Colonic mucosa (tissue), 4 donors: ENCODE measurements around the gene B4GALT2. TPM values are rescaled to one million over a fixed set of nuclear protein-coding genes. Genes with fewer than 3 reads are reported as not detected.

ENCODE experiments used
- DNase-seq: peaks from one replicate; pipeline ENCODE4 v3.0.0-alpha.2; 2020
- H3K27ac ChIP-seq: fragments of 200-600 bp; one replicate; pipeline ENCODE4 v1.8.0; 2021
- H3K27me3 ChIP-seq: fragments of 200-600 bp; one replicate; pipeline ENCODE4 v1.8.0; 2021
- H3K36me3 ChIP-seq: fragments of 200-600 bp; one replicate; pipeline ENCODE4 v1.8.0; 2021
- H3K4me1 ChIP-seq: fragments of 200-600 bp; one replicate; pipeline ENCODE4 v1.8.0; 2021; ENCODE audit warnings: mild to moderate bottlenecking
- H3K4me3 ChIP-seq: fragments of 200-600 bp; one replicate; pipeline ENCODE4 v1.8.0; 2021
- H3K9ac ChIP-seq, 2 donors: one replicate each; pipeline ENCODE4 v1.7.0; 2013; ENCODE audit warnings: control low read depth in 2 of 2, low read depth in 2 of 2, low read length in 2 of 2
- H3K9me3 ChIP-seq: fragments of 200-600 bp; one replicate; pipeline ENCODE4 v1.8.0; 2021
- CTCF ChIP-seq: fragments of 200-600 bp; IDR thresholded peaks from one replicate; pipeline ENCODE4 v1.8.0; 2022; ENCODE audit warnings: antibody characterized with exemption, mild to moderate bottlenecking
- intact Hi-C: fragments of 100-400 bp; cut with DNase I; formaldehyde crosslinking; loops from one replicate; pipeline ENCODE4 v1.14.1; 2022
- total RNA-seq, 2 donors: library from RNA; stranded (reverse); fragmentation: NEBNext Ultra II Directional in 1 of 2; extraction: Animal tissue kit (Norgen Biotek cat#: 25700) in 1 of 2; gene quantifications; one replicate each; pipeline ENCODE4 v1.2.1, GENCODE V29; 2021
- donor health status: healthy.
- donor health status: DM: no; HTN: no; CAD: no.
- donor health status: DM: no; HTN: no; CAD: no.

Gene B4GALT2
- total RNA-seq, 2 donors from 2014 or later, result 26.6 to 38.5 TPM

- no peak overlapping the region for H3K9ac ChIP-seq
- no peaks in the 10 kb centered on the region for H3K9me3 ChIP-seq
- H3K4me1 ChIP-seq, result peaks cover 6% of the 10 kb centered on the region
- H3K27me3 ChIP-seq, result no peaks in the 10 kb centered on the region
- peak overlapping the region; percentile 70 for H3K27ac ChIP-seq
- intact Hi-C loops, result no loop called here
- TF ChIP-seq CTCF, result no peak
- H3K36me3 ChIP-seq, result no peaks in the 10 kb centered on the region
- H3K4me3 ChIP-seq, result no peak overlapping the region
- DNase-seq, result no peak
Observed at GRCh38 chr1:44013949-44014348, 34.9 kb downstream of the B4GALT2 start.

GRCh38 chr1:44014365-44015104 is 35.5 kb downstream of the B4GALT2 start:
- Histone ChIP-seq H3K4me3 (no peak overlapping the region), H3K27me3 (no peaks in the 10 kb centered on the region), H3K9ac (peak overlapping the region in 1 of 2 donors; percentile 48), H3K27ac (peak overlapping the region; percentile 70), H3K9me3 (no peaks in the 10 kb centered on the region), H3K36me3 (no peaks in the 10 kb centered on the region), H3K4me1 (peaks cover 6% of the 10 kb centered on the region)
- intact Hi-C loops, result no loop called here
- no peak for TF ChIP-seq CTCF
- DNase-seq, result peak; percentile 50

GRCh38 chr1:44015206-44015605 is 36.2 kb downstream of the B4GALT2 start:
- Histone ChIP-seq H3K4me3 (no peak overlapping the region), H3K4me1 (peaks cover 6% of the 10 kb centered on the region), H3K27me3 (no peaks in the 10 kb centered on the region), H3K27ac (peak overlapping the region; percentile 70), H3K9me3 (no peaks in the 10 kb centered on the region), H3K36me3 (no peaks in the 10 kb centered on the region), H3K9ac (no peak overlapping the region)
- no peak for TF ChIP-seq CTCF
- DNase-seq, result no peak
- intact Hi-C loops, result no loop called here

GRCh38 chr1:44016041-44016889 is 37.3 kb downstream of the B4GALT2 start:
- Histone ChIP-seq H3K36me3 (no peaks in the 10 kb centered on the region), H3K4me1 (peaks cover 6% of the 10 kb centered on the region), H3K27ac (no peak overlapping the region), H3K9ac (no peak overlapping the region), H3K27me3 (no peaks in the 10 kb centered on the region), H3K9me3 (no peaks in the 10 kb centered on the region), H3K4me3 (no peak overlapping the region)
- DNase-seq, result no peak
- TF ChIP-seq CTCF, result no peak
- intact Hi-C loops, result no loop called here

- H3K27ac ChIP-seq, result no peak overlapping the region
- no peak for DNase-seq
- no peaks in the 10 kb centered on the region for H3K27me3 ChIP-seq
- no peaks in the 10 kb centered on the region for H3K36me3 ChIP-seq
- no peak overlapping the region for H3K4me3 ChIP-seq
- H3K4me1 ChIP-seq, result peaks cover 6% of the 10 kb centered on the region
- H3K9me3 ChIP-seq, result no peaks in the 10 kb centered on the region
- H3K9ac ChIP-seq, result no peak overlapping the region
- intact Hi-C loops, result no loop called here
- TF ChIP-seq CTCF, result no peak
Observed at GRCh38 chr1:44016890-44017400, 37.9 kb downstream of the B4GALT2 start.
